Memory B cell (primary cell): ENCODE measurements around the gene TP63.
A peak's percentile ranks its signal among the peaks of the same experiment; 100 is the strongest.
"Not testable (repeated sequence)": the region's sequence is repeated elsewhere in the genome, so short reads cannot be mapped to it uniquely, and the experiment has no call there.

ENCODE experiments used
- ATAC-seq: fragments of 150-1000 bp; cut with Tn5 transposase; 2 replicates; pipeline ENCODE4 v1.10.0; 2021; ENCODE audit warnings: low read depth, mild to moderate bottlenecking, moderate library complexity
- DNase-seq, 2 donors: peaks; one replicate each; pipeline ENCODE4 v3.0.0; 2022; ENCODE audit warnings: low spot score in 2 of 2
- H3K27ac Mint-ChIP-seq: one replicate; pipeline ENCODE4 v1.8.0; 2022; ENCODE audit warnings: mild to moderate bottlenecking, moderate library complexity, mixed read lengths
- H3K27me3 Mint-ChIP-seq: one replicate; pipeline ENCODE4 v1.8.0; 2022; ENCODE audit warnings: mixed read lengths
- H3K36me3 Mint-ChIP-seq: one replicate; pipeline ENCODE4 v1.8.0; 2022; ENCODE audit warnings: mild to moderate bottlenecking, mixed read lengths
- H3K4me1 Mint-ChIP-seq: one replicate; pipeline ENCODE4 v1.8.0; 2022; ENCODE audit warnings: mixed read lengths
- H3K4me3 Mint-ChIP-seq: one replicate; pipeline ENCODE4 v1.8.0; 2022; ENCODE audit warnings: mild to moderate bottlenecking, moderate library complexity, mixed read lengths
- H3K9me3 Mint-ChIP-seq: one replicate; pipeline ENCODE4 v1.8.0; 2022; ENCODE audit warnings: mixed read lengths

The TP63 gene

DNA sequence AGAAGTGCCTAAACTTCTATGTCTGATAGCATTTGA lies at the start of gene TP63:
Gene TP63, plus strand, starts transcription at position 17 of the 36 bp plus-strand sequence. CDS start 127 bp downstream, outside the sequence.
- ATAC-seq: no peak

DNA sequence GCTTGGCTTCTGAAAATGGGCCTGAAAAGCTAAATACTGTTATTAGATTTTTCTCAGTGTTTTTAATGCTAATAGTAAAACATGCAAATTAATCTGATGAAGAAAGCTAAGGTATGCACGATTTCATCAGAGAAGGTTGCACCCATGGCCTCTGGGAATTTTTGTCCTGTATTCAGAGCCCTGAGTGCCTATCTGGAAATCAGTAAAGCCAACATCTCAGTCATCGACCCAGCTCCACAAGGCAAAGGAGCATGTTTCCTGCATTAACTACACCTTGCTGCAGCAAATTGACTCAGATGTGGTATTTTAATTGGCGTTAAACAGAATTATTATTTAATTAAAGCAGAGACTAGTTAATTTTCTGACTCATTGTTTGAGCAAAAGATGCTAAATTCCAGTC lies 49.0 kb upstream of the TP63 start:
- no peak for ATAC-seq
- Mint-ChIP-seq H3K4me3 (no peak overlapping the region), H3K27me3 (no peaks in the 10 kb centered on the region), H3K9me3 (peaks cover 5% of the 10 kb centered on the region), H3K36me3 (no peaks in the 10 kb centered on the region), H3K27ac (no peak overlapping the region), H3K4me1 (peaks cover 2% of the 10 kb centered on the region)
- DNase-seq: no peak

More for the DNA sequence above, at the start of gene TP63:
- peak within 1 kb of the TSS; percentile 78 for H3K4me3 Mint-ChIP-seq
- H3K4me1 Mint-ChIP-seq: peaks cover 9% of the 10 kb centered on the region
- no peak for DNase-seq
- no peaks in the 10 kb centered on the region for H3K36me3 Mint-ChIP-seq
- peak within 1 kb of the TSS; percentile 81 for H3K27ac Mint-ChIP-seq
- H3K27me3 Mint-ChIP-seq: no peaks in the 10 kb centered on the region
- H3K9me3 Mint-ChIP-seq: no peaks in the 10 kb centered on the region

- Mint-ChIP-seq H3K27ac (no peak overlapping the region), H3K9me3 (no peaks in the 10 kb centered on the region), H3K4me3 (no peak overlapping the region), H3K4me1 (no peaks in the 10 kb centered on the region), H3K36me3 (no peaks in the 10 kb centered on the region), H3K27me3 (no peaks in the 10 kb centered on the region)
- no peak for DNase-seq
- no peak for ATAC-seq
These were observed 46.5 kb upstream of the TP63 start for GRCh38 chr3:189584645-189585044.

DNA sequence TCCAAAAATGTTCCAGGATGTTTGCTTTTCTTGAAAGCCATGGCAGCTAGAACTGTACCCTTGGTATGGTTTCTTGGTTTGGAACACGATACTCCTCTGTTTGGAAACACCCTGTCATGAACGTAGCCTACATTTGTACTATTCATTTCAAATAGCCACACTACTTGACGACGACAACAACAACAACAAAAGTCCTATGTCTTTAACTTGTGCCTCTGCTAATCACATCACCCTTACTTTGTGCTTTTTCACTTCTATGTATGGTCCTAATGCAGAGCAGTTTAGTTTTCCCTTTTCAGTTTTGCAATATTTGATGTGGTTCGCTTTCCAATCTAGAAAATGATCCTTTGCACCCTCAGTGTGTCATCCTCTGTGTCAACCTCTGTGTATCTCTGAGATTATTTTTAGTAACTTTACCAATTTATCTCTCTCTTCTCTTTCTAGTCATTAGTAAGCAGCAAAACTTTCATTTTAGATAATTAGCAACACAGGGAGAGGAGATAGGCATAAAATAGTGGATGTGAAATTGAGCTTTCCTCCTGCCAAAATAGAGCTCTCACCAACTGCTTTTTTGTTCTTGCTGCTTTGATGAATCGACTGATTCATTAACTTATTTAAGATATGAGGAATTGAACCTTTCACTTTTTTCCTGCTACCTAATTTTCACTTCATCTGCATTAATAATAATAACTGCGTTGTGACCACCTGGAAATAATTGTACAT lies 44.1 kb upstream of the TP63 start:
- H3K4me1 Mint-ChIP-seq: no peaks in the 10 kb centered on the region
- no peak overlapping the region for H3K27ac Mint-ChIP-seq
- H3K4me3 Mint-ChIP-seq: no peak overlapping the region
- no peaks in the 10 kb centered on the region for H3K27me3 Mint-ChIP-seq
- no peak for ATAC-seq
- DNase-seq: no peak
- H3K36me3 Mint-ChIP-seq: no peaks in the 10 kb centered on the region
- H3K9me3 Mint-ChIP-seq: peaks cover 2% of the 10 kb centered on the region

GRCh38 chr3:189587664-189588040 lies 43.5 kb upstream of the TP63 start:
- no peak for ATAC-seq
- Mint-ChIP-seq H3K4me3 (no peak overlapping the region), H3K36me3 (no peaks in the 10 kb centered on the region), H3K27ac (no peak overlapping the region), H3K4me1 (no peaks in the 10 kb centered on the region), H3K27me3 (no peaks in the 10 kb centered on the region), H3K9me3 (peaks cover 2% of the 10 kb centered on the region)
- DNase-seq: no peak

GRCh38 chr3:189588070-189588469 lies 43.1 kb upstream of the TP63 start:
- Mint-ChIP-seq H3K36me3 (no peaks in the 10 kb centered on the region), H3K27ac (no peak overlapping the region), H3K4me3 (no peak overlapping the region), H3K4me1 (no peaks in the 10 kb centered on the region), H3K9me3 (peaks cover 2% of the 10 kb centered on the region), H3K27me3 (no peaks in the 10 kb centered on the region)
- ATAC-seq (no peak), DNase-seq (no peak)

DNA sequence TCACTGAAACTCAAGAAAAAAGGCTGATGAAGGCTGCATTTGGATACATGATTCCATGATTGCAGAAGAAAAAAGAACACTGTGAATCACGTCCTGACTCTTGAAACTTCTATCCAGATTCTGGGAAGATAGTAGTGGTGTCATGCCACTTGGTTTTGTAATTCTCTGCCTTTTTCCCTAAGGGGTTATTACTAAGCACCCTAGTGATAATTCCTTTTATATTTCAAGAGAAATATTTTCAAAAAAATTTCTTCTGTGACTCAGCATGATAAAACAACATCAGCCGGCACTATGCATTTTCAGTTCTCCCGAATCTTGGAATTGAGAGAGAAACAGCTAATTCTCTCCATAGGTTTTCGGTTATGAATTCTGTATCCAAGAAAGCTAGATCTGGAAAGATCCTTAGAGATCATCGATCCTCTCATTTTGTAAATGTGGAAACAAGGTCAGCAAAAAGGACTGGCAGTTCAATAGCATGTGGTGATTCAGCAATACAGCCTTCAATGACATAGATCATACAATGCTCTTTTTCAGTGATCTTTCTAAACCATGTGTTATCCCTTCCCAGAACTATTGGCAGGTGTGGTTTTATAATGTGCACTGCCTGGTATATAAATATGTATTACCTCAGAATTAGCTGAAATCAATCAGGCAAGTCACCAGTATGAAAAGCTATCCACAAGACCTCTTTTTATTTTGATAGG lies 42.6 kb upstream of the TP63 start:
- H3K4me1 Mint-ChIP-seq: no peaks in the 10 kb centered on the region
- H3K9me3 Mint-ChIP-seq: peaks cover 2% of the 10 kb centered on the region
- DNase-seq: no peak
- no peak for ATAC-seq
- no peak overlapping the region for H3K4me3 Mint-ChIP-seq
- no peaks in the 10 kb centered on the region for H3K27me3 Mint-ChIP-seq
- no peak overlapping the region for H3K27ac Mint-ChIP-seq
- no peaks in the 10 kb centered on the region for H3K36me3 Mint-ChIP-seq

GRCh38 chr3:189589179-189589569 lies 42.0 kb upstream of the TP63 start:
- peaks cover 2% of the 10 kb centered on the region for H3K9me3 Mint-ChIP-seq
- H3K4me3 Mint-ChIP-seq: no peak overlapping the region
- H3K27me3 Mint-ChIP-seq: no peaks in the 10 kb centered on the region
- DNase-seq (no peak), ATAC-seq (no peak)
- no peaks in the 10 kb centered on the region for H3K4me1 Mint-ChIP-seq
- no peaks in the 10 kb centered on the region for H3K36me3 Mint-ChIP-seq
- H3K27ac Mint-ChIP-seq: no peak overlapping the region

DNA sequence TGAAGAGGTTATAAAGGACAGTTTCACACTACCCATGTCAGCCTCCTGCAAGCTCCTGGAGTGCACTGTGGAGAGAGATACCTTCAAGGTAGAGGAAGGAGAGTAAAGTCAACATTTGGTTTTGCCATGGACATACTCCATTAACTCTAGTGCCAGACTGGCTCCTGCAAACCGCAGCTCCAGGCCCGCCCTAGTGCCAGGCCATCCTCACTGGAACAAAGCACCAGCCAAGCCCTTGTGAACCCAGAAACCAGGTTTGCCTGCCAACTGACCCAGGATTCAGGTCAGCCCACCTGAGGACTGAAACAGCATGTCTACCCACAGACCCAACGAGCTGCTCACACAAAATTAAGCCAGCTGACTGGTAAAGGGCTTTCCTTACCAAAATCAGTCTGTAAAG lies 41.0 kb upstream of the TP63 start:
- Mint-ChIP-seq H3K27ac (no peak overlapping the region), H3K9me3 (peaks cover 2% of the 10 kb centered on the region), H3K36me3 (no peaks in the 10 kb centered on the region), H3K4me3 (no peak overlapping the region), H3K27me3 (no peaks in the 10 kb centered on the region), H3K4me1 (no peaks in the 10 kb centered on the region)
- ATAC-seq: no peak
- DNase-seq: no peak

GRCh38 chr3:189593581-189593980 lies 37.6 kb upstream of the TP63 start:
- peaks cover 2% of the 10 kb centered on the region for H3K9me3 Mint-ChIP-seq
- H3K4me1 Mint-ChIP-seq: no peaks in the 10 kb centered on the region
- no peaks in the 10 kb centered on the region for H3K36me3 Mint-ChIP-seq
- H3K27me3 Mint-ChIP-seq: no peaks in the 10 kb centered on the region
- H3K4me3 Mint-ChIP-seq: no peak overlapping the region
- no peak for ATAC-seq
- DNase-seq: no peak
- H3K27ac Mint-ChIP-seq: no peak overlapping the region

- not testable (repeated sequence) for DNase-seq, ATAC-seq, H3K36me3 Mint-ChIP-seq, H3K4me3 Mint-ChIP-seq, H3K4me1 Mint-ChIP-seq, H3K27ac Mint-ChIP-seq, H3K27me3 Mint-ChIP-seq, H3K9me3 Mint-ChIP-seq
These were observed 34.9 kb upstream of the TP63 start for GRCh38 chr3:189596078-189596979.

DNA sequence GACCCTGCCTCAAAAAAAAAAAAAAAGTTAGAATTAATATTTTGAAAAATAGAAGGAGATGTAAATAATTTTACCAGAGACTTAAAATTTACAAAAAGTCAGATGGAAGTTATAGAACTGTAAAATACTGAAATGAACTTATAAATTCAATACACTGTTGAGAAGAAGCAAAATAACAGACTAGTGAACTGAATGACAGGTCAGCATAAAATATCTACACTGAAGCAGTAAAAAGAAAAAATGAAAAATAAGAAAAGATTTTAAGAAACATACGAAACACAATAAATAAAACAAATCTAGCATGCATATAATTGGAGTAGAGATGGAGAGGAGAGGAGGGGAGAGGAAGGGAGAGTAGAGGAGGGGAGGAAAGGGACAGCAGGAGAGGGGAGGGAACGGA lies 33.3 kb upstream of the TP63 start:
- no peaks in the 10 kb centered on the region for H3K27me3 Mint-ChIP-seq
- H3K27ac Mint-ChIP-seq: no peak overlapping the region
- ATAC-seq (no peak), DNase-seq (no peak)
- H3K4me1 Mint-ChIP-seq: no peaks in the 10 kb centered on the region
- no peak overlapping the region for H3K4me3 Mint-ChIP-seq
- no peaks in the 10 kb centered on the region for H3K36me3 Mint-ChIP-seq
- H3K9me3 Mint-ChIP-seq: no peaks in the 10 kb centered on the region

GRCh38 chr3:189598530-189599225 lies 32.5 kb upstream of the TP63 start:
- H3K4me1 Mint-ChIP-seq: no peaks in the 10 kb centered on the region
- H3K27me3 Mint-ChIP-seq: no peaks in the 10 kb centered on the region
- DNase-seq (no peak), ATAC-seq (no peak)
- H3K36me3 Mint-ChIP-seq: no peaks in the 10 kb centered on the region
- no peak overlapping the region for H3K27ac Mint-ChIP-seq
- H3K9me3 Mint-ChIP-seq: no peaks in the 10 kb centered on the region
- H3K4me3 Mint-ChIP-seq: no peak overlapping the region

GRCh38 chr3:189602471-189602870 lies 28.7 kb upstream of the TP63 start:
- ATAC-seq (no peak), DNase-seq (no peak)
- H3K36me3 Mint-ChIP-seq: peaks cover 2% of the 10 kb centered on the region
- H3K27ac Mint-ChIP-seq: no peak overlapping the region
- H3K9me3 Mint-ChIP-seq: peaks cover 2% of the 10 kb centered on the region
- H3K4me3 Mint-ChIP-seq: no peak overlapping the region
- no peaks in the 10 kb centered on the region for H3K4me1 Mint-ChIP-seq
- no peaks in the 10 kb centered on the region for H3K27me3 Mint-ChIP-seq
